Activated T-helper 1 cell treated with anti-CD3 and anti-CD28 coated beads, Interleukin-2, amount 50 U/mL, for 16 hours (primary cell): ENCODE data around the gene NETO2.
"Not testable (repeated sequence)": the region's sequence is repeated elsewhere in the genome, so short reads cannot be mapped to it uniquely, and the experiment has no call there.

Experiments
- DNase-seq, 2 donors: peaks; one replicate each; pipeline ENCODE4 v3.0.0-alpha.2; 2020; ENCODE audit warnings: low read depth in 1 of 2, low spot score in 1 of 2

Gene NETO2

GRCh38 chr16:47067203-47067602 is 76.5 kb downstream of the NETO2 start:
- no peak for DNase-seq

DNA sequence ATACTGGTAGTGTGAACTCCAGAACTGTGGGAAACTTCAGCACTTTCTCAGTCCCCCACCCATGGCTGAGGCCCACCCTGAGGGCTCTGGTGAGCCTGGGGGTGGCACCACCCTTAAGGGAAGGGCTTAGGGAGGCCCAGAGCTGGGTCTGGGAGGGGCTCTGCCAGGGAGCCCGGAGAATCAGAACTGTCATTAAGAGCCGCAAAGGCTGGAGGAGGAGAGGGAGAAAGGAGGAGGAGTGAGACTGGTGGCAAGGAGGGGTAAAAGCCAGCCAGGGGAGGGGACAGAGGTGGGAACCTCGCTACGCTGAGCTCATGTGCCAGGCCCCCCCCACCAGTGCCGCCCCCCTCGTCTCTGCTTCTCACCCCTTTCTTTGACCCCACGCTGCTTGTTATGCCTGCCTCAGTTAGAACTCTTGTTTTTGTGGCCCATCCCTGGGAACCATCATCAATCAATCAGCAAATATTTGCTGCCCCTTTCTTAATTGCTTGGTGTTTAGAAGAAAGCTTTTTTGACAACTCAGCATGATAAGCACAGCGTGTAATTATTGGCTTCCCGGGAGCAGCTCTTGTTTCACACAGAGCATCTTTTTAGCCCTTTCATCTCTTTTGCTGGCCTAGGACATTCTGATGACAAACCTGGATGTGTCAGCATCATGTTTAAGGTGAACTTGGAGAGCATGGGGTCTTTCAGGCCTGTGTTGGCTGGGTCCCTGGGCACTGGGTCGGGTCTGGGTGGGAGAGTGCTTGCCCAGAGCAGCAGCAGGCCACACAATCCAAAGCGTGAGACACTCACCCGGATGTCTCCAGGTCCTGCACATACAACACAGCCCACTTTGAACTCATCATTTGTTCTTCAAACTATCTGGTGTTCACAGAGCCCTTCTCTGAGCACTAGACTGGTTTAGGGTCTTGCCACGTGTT is 77.7 kb downstream of the NETO2 start:
- no peak for DNase-seq

GRCh38 chr16:47064775-47065174 is 79.0 kb downstream of the NETO2 start:
- DNase-seq, result no peak

GRCh38 chr16:47063011-47063724 is 80.6 kb downstream of the NETO2 start:
- DNase-seq, result no peak

- DNase-seq, result no peak
These were observed 82.5 kb downstream of the NETO2 start for GRCh38 chr16:47061204-47061603.

- no peak for DNase-seq
These were observed 83.1 kb downstream of the NETO2 start for GRCh38 chr16:47060596-47060995.

DNA sequence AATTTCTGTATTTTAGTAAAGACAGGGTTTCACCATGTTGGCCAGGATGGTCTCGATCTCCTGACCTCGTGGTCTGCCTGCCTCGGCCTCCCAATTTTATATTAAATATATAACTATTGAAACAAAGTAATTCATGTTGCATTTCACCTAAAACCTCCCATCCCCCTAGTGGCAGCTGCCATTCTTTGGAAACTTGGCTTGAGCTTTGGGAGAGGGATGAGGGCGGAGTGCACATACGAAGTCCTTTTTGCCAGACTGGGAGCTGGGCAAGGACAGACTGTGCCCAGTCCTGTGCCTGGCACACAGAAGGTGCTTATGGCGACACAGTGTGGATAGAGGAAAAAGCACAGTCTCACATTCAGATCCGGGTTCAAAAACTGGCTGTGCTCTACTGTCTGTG is 83.8 kb downstream of the NETO2 start:
- DNase-seq, result no peak

GRCh38 chr16:47059130-47059529 is 84.6 kb downstream of the NETO2 start:
- DNase-seq, result not testable (repeated sequence)

DNA sequence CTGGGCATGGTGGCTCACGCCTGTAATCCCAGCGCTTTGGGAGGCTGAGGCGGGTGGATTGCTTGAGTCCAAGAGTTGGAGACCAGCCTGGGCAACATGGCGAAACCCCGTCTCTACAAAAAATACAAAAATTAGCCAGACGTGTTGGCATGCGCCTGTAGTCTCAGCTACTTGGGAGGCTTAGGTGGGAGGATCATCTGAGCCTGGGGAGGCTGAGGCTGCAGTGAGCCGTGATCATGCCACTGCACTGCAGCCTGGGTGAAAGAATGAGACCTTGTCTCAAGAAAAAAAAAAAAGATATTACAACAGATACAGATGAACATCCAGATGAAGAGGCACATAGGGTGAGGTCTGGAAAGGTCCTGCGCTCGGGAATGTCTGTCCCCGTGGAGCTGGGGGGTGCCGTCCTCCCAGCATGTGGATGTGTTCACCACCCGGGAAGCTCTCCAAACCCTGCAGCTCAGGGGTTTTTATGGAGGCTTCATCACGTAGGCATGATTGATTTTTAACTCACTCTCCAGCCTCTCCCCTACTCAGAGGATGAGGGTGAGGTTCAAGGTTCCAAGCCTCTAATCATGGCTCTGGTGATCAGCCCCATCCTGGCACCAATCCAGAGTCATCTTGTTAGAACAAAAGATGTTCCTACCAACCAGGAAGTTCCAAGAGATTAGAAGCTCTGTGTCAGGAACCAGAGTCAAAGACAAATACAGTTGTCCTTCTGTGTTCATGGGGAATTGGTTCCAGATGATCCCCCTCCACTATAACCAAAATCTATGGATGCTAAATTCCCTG is 85.3 kb downstream of the NETO2 start:
- no peak for DNase-seq

DNA sequence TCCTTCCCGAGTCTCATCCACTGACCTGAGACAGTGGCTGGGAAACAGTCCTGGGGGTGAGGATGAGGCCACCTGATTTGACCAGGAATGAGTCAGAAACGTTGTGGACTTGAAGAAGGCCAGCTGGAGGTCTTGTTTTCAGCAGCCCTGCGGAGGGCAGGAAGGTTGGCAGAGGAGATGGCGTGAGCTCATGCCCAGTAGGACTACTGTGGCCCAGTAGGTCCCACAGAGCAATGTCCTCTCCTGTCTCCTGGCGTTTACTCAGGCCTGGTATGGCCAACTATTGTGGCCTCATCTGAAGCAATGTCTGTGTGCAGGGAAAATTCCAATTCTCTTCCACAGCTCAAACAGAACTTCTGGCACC is 86.1 kb downstream of the NETO2 start:
- no peak for DNase-seq

DNA sequence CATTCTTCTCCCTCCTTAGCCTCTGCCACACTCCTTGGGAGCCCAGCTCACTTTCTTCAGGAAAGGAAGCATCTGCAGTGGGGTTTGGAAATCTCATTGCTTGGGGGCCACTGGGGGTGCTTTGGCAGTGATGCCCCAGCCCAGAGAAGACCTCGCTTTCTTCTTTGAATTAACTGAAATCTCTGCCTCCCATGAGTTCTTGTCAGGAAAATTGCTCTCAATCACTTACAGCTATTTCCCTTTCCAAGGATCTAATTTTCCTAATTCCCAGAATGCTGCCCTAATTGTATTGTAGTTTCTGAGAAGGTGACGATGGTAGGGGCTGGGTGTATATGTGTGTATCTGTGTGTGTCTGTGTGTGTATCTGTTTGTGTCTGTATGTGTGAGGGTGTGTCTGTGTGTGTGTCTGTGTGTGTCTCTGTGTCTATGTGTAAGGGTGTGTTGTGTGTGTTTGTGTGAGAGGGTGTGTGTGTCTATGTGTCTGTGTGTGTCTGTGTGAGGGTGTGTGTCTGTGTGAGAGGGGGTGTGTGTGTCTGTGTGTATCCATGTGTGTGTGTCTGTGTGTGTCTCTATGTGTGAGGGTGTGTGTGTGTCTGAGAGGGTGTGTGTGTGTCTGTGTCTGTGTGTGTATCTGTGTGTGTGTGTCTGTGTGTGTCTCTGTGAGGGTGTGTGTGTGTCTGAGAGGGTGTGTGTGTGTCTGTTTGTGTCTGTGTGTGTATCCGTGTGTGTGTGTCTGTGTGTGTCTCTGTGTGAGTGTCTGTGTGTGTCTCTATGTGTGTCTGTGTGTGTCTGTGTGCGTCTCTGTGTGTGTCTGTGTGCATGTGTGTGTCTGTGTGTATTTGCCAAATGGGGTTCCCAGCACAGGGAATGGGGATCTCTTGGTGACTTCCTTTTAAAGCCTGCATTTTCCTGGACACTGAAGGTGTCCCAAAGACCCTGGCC is 86.8 kb downstream of the NETO2 start:
- no peak for DNase-seq

DNA sequence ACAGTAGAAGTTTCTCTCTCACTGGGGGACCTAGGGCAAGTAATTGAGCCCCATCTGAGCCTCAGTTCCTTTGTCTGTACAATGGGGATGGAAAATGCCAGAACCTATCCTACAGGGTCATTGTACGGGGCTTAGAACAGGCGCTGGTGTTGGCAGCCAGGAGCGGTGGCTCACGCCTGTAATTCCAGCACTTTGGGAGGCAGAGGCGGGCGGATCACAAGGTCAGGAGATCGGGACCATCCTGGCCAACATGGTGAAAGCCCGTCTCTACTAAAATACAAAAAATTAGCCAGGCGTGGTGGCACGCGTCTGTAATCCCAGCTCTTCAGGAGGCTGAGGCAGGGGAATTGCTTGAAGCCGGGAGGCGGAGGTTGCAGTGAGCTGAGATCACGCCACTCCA is 87.7 kb downstream of the NETO2 start:
- not testable (repeated sequence) for DNase-seq

GRCh38 chr16:47055136-47055885 is 88.4 kb downstream of the NETO2 start:
- DNase-seq, result no peak

- DNase-seq, result no peak
These were observed 89.4 kb downstream of the NETO2 start for GRCh38 chr16:47054306-47054705.

DNA sequence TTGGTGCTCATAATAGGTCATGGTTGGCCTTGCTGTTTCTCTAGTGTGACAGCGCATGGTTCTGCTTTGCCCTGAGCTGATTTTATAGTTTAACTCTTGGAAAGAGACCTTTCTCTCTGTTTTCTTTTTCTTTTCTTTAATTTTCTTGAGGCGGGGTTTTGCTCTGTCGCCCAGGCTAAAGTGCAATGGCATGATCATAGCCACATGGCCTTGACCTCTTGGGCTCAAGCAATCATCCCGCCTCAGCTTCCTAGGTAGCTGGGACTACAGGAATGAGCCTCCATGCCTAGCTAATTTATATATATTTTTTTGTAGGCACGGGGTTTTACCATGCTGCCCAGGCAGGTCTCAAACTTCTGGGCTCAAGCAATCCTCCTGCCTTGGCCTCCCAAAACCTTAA is 89.8 kb downstream of the NETO2 start:
- no peak for DNase-seq

DNA sequence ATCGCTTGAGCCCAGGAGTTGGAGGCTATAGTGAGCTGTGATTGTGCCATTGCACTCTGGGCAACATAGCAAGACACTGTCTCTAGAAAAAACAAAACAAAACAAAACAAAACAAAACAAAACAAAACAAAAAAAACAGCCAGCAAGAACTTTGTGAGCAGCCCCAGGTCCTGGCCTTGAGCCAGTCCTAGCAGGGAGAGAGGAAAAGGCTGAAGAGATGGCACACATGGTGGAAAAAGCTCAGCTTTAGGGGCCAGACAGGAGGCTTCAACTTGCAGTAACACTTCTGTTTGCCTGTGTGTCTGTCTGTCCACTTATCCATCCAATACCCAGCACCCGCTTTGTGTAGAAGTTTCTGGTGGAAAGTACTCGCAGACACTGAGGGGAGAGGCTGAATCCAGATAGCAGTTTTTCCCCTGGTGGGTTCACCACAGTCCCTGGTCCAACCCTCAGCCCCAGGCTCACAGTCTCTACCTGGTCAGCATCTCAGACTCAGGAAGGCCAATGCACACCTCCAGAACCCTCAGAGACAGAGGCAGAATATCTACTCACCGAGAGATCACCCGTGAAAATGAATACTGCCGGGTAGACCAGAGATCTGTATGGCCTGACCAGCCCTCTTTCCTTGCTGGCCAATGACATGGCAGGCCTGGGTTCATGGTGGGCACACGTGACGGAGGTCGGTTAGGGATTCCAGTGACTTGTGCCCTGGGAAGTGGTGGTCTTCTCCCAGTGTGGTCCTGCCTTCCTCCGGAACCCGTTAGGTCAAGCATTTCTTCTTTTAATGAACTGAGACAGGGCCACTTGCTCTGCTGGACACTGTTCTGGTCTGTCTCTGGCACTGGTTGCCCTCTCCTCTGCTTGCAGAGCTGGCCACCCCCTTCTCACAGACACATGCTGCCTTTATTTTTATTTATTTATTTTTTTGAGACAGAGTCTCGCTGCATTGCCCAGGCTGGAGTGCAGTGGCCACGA is 90.8 kb downstream of the NETO2 start:
- no peak for DNase-seq

GRCh38 chr16:47051031-47051430 is 92.7 kb downstream of the NETO2 start:
- DNase-seq, result no peak

DNA sequence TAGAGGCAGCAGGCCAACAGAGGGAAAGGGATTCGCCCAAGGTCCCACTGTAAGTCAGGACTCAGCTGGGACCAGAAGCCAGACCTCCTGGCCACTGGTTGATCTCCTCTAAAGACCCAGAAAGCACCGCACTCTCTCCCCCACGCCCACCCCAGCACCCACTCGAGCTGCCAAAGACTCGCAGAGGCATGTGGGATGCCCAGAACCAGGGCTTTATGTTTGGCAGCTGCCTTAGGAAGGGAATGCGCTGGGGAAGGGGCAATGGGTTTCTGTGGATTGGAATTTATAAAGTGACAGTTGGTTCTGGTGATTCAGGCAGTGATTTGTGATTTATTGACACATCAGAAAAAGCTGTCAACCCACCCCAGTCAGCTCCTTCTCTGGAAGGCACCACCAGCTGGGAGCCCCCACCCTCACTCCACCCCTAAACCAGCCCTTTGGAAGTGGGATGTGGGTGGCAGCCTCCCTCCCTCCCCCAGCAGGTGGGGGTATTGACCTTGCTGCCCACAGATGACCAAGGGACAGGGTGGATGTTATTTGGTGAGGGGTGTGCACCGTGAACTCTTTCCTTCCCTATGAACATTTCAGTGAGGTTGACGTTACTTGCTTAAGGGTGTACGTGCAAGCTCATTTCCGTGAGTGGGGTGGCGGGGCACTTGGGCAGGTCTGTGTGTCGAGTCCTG is 93.7 kb downstream of the NETO2 start:
- no peak for DNase-seq
